H9 (cell line): ENCODE data around the gene ALKAL2. TPM values are rescaled to one million over a fixed set of nuclear protein-coding genes. Genes with fewer than 3 reads are reported as not detected.

Experiments
- DNase-seq: peaks from one replicate; pipeline ENCODE4 v3.0.0-alpha.2; 2017
- H2AFZ ChIP-seq: one replicate; pipeline ENCODE4 v1.6.1; 2013; ENCODE audit warnings: mild to moderate bottlenecking, low read length, control low read depth, moderate library complexity
- H2AK5ac ChIP-seq: 2 replicates; pipeline ENCODE4 v1.6.1; 2013; ENCODE audit warnings: low read length, control low read depth, mixed read lengths; ENCODE audit not compliant: insufficient read length
- H2BK120ac ChIP-seq: one replicate; pipeline ENCODE4 v1.6.1; 2013; ENCODE audit warnings: low read depth, mild to moderate bottlenecking, low read length, control low read depth, inconsistent platforms; ENCODE audit not compliant: poor library complexity, severe bottlenecking
- H2BK12ac ChIP-seq: 2 replicates; pipeline ENCODE4 v1.6.1; 2013; ENCODE audit warnings: low read length, control low read depth, mixed read lengths, low read depth; ENCODE audit not compliant: insufficient read length
- H2BK15ac ChIP-seq: 2 replicates; pipeline ENCODE4 v1.6.1; 2013; ENCODE audit warnings: low read depth, low read length, control low read depth
- H2BK20ac ChIP-seq: one replicate; pipeline ENCODE4 v1.6.1; 2013; ENCODE audit warnings: low read depth, mild to moderate bottlenecking, low read length, control low read depth, inconsistent platforms; ENCODE audit not compliant: poor library complexity, severe bottlenecking
- H2BK5ac ChIP-seq: 2 replicates; pipeline ENCODE4 v1.6.1; 2013; ENCODE audit warnings: low read length, control low read depth, mixed read lengths; ENCODE audit not compliant: insufficient read length
- H3K14ac ChIP-seq: 2 replicates; pipeline ENCODE4 v1.6.1; 2013; ENCODE audit warnings: low read length, control low read depth; ENCODE audit not compliant: insufficient read depth
- H3K18ac ChIP-seq: 2 replicates; pipeline ENCODE4 v1.6.1; 2013; ENCODE audit warnings: low read depth, mild to moderate bottlenecking, mixed read lengths, low read length, control low read depth; ENCODE audit not compliant: insufficient read length
- H3K23ac ChIP-seq: 2 replicates; pipeline ENCODE4 v1.6.1; 2013; ENCODE audit warnings: low read length, control low read depth, mixed read lengths, low read depth; ENCODE audit not compliant: insufficient read length
- H3K23me2 ChIP-seq: 2 replicates; pipeline ENCODE4 v1.6.1; 2013; ENCODE audit warnings: low read depth, mild to moderate bottlenecking, mixed read lengths, low read length, control low read depth; ENCODE audit not compliant: insufficient read length, poor library complexity, severe bottlenecking
- H3K27ac ChIP-seq: 2 replicates; pipeline ENCODE4 v1.5.1; 2013; ENCODE audit warnings: low read length, control low read depth, mixed read lengths, low read depth; ENCODE audit not compliant: insufficient read length
- H3K27me3 ChIP-seq: 2 replicates; pipeline ENCODE4 v1.6.1; 2013; ENCODE audit warnings: low read length, control low read depth, inconsistent platforms; ENCODE audit not compliant: insufficient read depth
- H3K4ac ChIP-seq: 2 replicates; pipeline ENCODE4 v1.6.1; 2013; ENCODE audit warnings: low read depth, mild to moderate bottlenecking, control low read depth, inconsistent platforms, low read length, moderate library complexity
- H3K4me1 ChIP-seq: 2 replicates; pipeline ENCODE4 v1.6.1; 2013; ENCODE audit warnings: low read length, control low read depth, inconsistent platforms; ENCODE audit not compliant: insufficient read depth
- H3K4me2 ChIP-seq: 2 replicates; pipeline ENCODE4 v1.6.1; 2013; ENCODE audit warnings: low read length, control low read depth, mixed read lengths; ENCODE audit not compliant: insufficient read length, insufficient read depth
- H3K56ac ChIP-seq: 2 replicates; pipeline ENCODE4 v1.6.1; 2013; ENCODE audit warnings: low read depth, mild to moderate bottlenecking, mixed read lengths, low read length, control low read depth; ENCODE audit not compliant: insufficient read length
- H3K79me1 ChIP-seq: 2 replicates; pipeline ENCODE4 v1.6.1; 2013; ENCODE audit warnings: low read depth, mild to moderate bottlenecking, moderate library complexity, low read length, control low read depth, inconsistent platforms; ENCODE audit not compliant: insufficient read depth, poor library complexity, severe bottlenecking
- H3K79me2 ChIP-seq: 2 replicates; pipeline ENCODE4 v1.6.1; 2013; ENCODE audit warnings: low read length, control low read depth, inconsistent platforms; ENCODE audit not compliant: insufficient read depth
- H3K9ac ChIP-seq: 2 replicates; pipeline ENCODE4 v1.6.1; 2013; ENCODE audit warnings: low read length, control low read depth, mixed read lengths; ENCODE audit not compliant: insufficient read length; ENCODE audit errors: extremely low read depth
- H3K9me3 ChIP-seq: one replicate; pipeline ENCODE4 v1.6.1; 2013; ENCODE audit warnings: low read depth, low read length, inconsistent platforms; ENCODE audit not compliant: control insufficient read depth
- H3T11ph ChIP-seq: one replicate; pipeline ENCODE4 v1.6.1; 2013; ENCODE audit warnings: mild to moderate bottlenecking, low read length, control low read depth, inconsistent platforms
- H4K20me1 ChIP-seq: one replicate; pipeline ENCODE4 v1.6.1; 2013; ENCODE audit not compliant: control insufficient read depth, insufficient read length, insufficient read depth
- H4K5ac ChIP-seq: 2 replicates; pipeline ENCODE4 v1.6.1; 2013; ENCODE audit warnings: low read depth, mild to moderate bottlenecking, mixed read lengths, low read length, control low read depth; ENCODE audit not compliant: insufficient read length
- H4K8ac ChIP-seq: replicated peaks from 2 replicates; pipeline ENCODE4 v1.6.1; 2013; ENCODE audit warnings: low read length, control low read depth, mixed read lengths, low read depth; ENCODE audit not compliant: insufficient read length
- H4K91ac ChIP-seq: 2 replicates; pipeline ENCODE4 v1.6.1; 2013; ENCODE audit warnings: low read depth, mild to moderate bottlenecking, moderate library complexity, mixed read lengths, low read length, control low read depth; ENCODE audit not compliant: insufficient read length
- H3K27ac Mint-ChIP-seq, 3 experiments: 2 replicates in 2 of 3; 3 replicates in 1 of 3; pipeline ENCODE4 v1.8.0; 2020 to 2021; ENCODE audit warnings: mixed read lengths in 3 of 3, mild to moderate bottlenecking in 1 of 3, moderate library complexity in 1 of 3
- H3K27me3 Mint-ChIP-seq: 2 replicates; pipeline ENCODE4 v1.8.0; 2021; ENCODE audit warnings: low read depth, mild to moderate bottlenecking, moderate library complexity, mixed read lengths
- H3K36me3 Mint-ChIP-seq, 3 experiments: 2 replicates in 2 of 3; 3 replicates in 1 of 3; pipeline ENCODE4 v1.8.0; 2020 to 2021; ENCODE audit warnings: low read depth in 3 of 3, mixed read lengths in 3 of 3; ENCODE audit not compliant: insufficient read depth in 1 of 3
- H3K4me1 Mint-ChIP-seq, 2 experiments: 2 replicates each; pipeline ENCODE4 v1.8.0; 2020; ENCODE audit warnings: mixed read lengths in 2 of 2
- H3K4me3 Mint-ChIP-seq, 2 experiments: 2 replicates in 1 of 2; 3 replicates in 1 of 2; pipeline ENCODE4 v1.8.0; 2020 to 2021; ENCODE audit warnings: mild to moderate bottlenecking in 2 of 2, mixed read lengths in 2 of 2, moderate library complexity in 1 of 2
- H3K9me3 Mint-ChIP-seq, 2 experiments: 2 replicates in 1 of 2; 3 replicates in 1 of 2; pipeline ENCODE4 v1.8.0; 2020; ENCODE audit warnings: mild to moderate bottlenecking in 2 of 2, mixed read lengths in 2 of 2, moderate library complexity in 1 of 2
- WGBS: extraction: QIAGEN DNeasy Blood & Tissue Kit; methylation state at CpG from one replicate; pipeline ENCODE4 v1.1.7; 2013; ENCODE audit warnings: missing lambda C conversion rate, low lambda C conversion rate, mixed read lengths; ENCODE audit not compliant: insufficient read length; ENCODE audit errors: extremely low coverage; 5-methylcytosine and 5-hydroxymethylcytosine counted together
- total RNA-seq: library from RNA; stranded (reverse); gene quantifications from 2 replicates; pipeline ENCODE4 v1.2.1, GENCODE V29; 2021
- TF ChIP-seq, protein P1 (sequence below): fragments of 200-600 bp; sonication (generic); conservative IDR thresholded peaks from 3 replicates; pipeline ENCODE4 v1.8.0; 2021; ENCODE audit warnings: antibody characterized with exemption, mild to moderate bottlenecking

ALKAL2 gene
- total RNA-seq, 1 experiment from 2014 or later, result 0.48 TPM

DNA sequence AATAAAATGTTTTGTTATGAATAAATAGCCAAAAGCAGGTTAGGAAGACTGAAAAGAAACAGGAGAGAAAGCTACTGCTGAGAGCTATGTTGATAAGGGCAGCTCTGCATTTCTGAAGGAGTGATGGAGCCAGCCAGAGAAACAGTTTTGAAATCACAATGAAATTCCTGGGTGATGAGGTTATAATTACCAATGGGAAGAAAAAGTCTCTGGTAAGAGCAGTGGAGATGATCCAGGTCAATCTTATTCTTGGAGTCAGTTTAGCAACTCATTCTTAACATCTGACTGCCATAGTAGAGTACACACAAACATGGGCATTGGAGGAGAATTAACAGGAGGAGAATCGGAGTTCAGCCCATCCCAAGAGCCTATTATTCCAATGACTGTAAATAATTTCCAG, 2.4 kb downstream of the ALKAL2 start:
- H3K4me1 Mint-ChIP-seq, result peaks cover 40 to 43% of the 10 kb centered on the region in 2 experiments
- H3K9me3 Mint-ChIP-seq, result no peaks in the 10 kb centered on the region
- H3K27me3 Mint-ChIP-seq, result peaks cover 51% of the 10 kb centered on the region
- Histone ChIP-seq H3K27me3 (peaks cover 8% of the 10 kb centered on the region; the same call in 1 of the 2 replicates), H3K18ac (no peak overlapping the region), H2AFZ (no peak overlapping the region), H4K8ac (no peak overlapping the region), H2BK20ac (no peak overlapping the region), H3K23ac (no peak overlapping the region), H2BK5ac (no peak overlapping the region), H4K5ac (no peak overlapping the region), H3K4ac (no peak overlapping the region), H3K23me2 (peaks cover 18% of the 10 kb centered on the region), H4K91ac (no peak overlapping the region), H3K9ac (no peak overlapping the region), H3K14ac (no peak overlapping the region), H2BK15ac (no peak overlapping the region), H2BK120ac (no peak overlapping the region), H3K4me2 (no peak overlapping the region), H2BK12ac (no peak overlapping the region), H3K56ac (no peak overlapping the region), H2AK5ac (no peak overlapping the region), H3K27ac (no peak overlapping the region), H3K9me3 (no peaks in the 10 kb centered on the region), H3K79me2 (no peaks in the 10 kb centered on the region), H3T11ph (no peak overlapping the region), H3K79me1 (no peaks in the 10 kb centered on the region), H4K20me1 (no peaks in the 10 kb centered on the region), H3K4me1 (peaks cover 16% of the 10 kb centered on the region)
- H3K27ac Mint-ChIP-seq, result no peak overlapping the region
- no peak overlapping the region for H3K4me3 Mint-ChIP-seq
- TF ChIP-seq, protein P1, sequence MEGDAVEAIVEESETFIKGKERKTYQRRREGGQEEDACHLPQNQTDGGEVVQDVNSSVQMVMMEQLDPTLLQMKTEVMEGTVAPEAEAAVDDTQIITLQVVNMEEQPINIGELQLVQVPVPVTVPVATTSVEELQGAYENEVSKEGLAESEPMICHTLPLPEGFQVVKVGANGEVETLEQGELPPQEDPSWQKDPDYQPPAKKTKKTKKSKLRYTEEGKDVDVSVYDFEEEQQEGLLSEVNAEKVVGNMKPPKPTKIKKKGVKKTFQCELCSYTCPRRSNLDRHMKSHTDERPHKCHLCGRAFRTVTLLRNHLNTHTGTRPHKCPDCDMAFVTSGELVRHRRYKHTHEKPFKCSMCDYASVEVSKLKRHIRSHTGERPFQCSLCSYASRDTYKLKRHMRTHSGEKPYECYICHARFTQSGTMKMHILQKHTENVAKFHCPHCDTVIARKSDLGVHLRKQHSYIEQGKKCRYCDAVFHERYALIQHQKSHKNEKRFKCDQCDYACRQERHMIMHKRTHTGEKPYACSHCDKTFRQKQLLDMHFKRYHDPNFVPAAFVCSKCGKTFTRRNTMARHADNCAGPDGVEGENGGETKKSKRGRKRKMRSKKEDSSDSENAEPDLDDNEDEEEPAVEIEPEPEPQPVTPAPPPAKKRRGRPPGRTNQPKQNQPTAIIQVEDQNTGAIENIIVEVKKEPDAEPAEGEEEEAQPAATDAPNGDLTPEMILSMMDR, result no peak
- DNase-seq, result no peak
- WGBS, result no CpG with 5 or more reads among the region's 1 CpG
- H3K36me3 Mint-ChIP-seq, result peaks cover 13 to 17% (median 15%) of the 10 kb centered on the region in 3 experiments
